Cardiac fibroblast (primary cell): ENCODE results near the gene DUSP14.

ENCODE experiments used
- DNase-seq, 2 donors: peaks; one replicate each; pipeline versions ENCODE4 v3.0.0 to v3.0.0-alpha.2; 2010; ENCODE audit warnings: low read depth in 2 of 2
- H3K4me3 ChIP-seq, 2 donors: replicated peaks in 1 of 2; 1 replicate in 1 of 2; 2 replicates in 1 of 2; pipeline ENCODE4 v1.5.1; 2011; ENCODE audit warnings: low read depth in 2 of 2, low read length in 2 of 2, mild to moderate bottlenecking in 2 of 2, moderate library complexity in 1 of 2
- TF ChIP-seq, protein P1 (sequence below): IDR thresholded peaks from one replicate; pipeline ENCODE4 v1.5.1; 2011; ENCODE audit warnings: low read depth, mild to moderate bottlenecking, low read length, inconsistent platforms

The DUSP14 gene

DNA sequence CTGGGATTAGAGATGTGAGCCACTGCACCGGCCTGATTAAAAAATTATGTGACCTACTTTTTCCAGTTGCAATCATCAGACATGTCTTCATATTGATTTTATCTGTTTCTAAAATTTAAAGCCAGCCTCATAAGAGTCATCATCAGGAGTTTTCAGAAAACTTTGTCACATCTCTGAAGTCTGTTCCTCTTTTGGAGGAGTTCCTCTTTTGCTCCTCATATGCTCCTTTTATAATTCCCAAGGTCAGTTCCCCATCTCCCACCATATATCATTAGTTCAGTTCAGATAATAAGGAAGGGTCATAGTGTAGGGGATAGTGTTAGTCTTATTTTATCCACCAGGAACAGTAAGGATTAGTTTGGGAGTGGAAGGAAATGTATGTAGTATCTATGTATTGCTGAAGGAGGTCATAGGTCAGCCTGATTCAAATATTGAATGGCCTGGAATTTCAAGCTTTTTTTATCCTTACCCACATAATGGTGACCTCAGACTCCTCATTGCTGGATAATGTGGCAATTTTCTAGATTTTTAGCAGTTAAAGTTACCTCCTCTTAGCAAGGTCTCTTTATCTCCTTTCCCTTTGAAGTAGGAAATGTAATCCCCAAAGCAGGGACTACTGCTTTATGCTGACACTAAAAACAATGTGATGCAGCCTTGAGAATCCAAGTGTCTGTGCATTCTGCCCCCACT lies 13.8 kb upstream of the DUSP14 start:
- DNase-seq: peak in 1 of 2 donors; percentile 22
- TF ChIP-seq, protein P1, sequence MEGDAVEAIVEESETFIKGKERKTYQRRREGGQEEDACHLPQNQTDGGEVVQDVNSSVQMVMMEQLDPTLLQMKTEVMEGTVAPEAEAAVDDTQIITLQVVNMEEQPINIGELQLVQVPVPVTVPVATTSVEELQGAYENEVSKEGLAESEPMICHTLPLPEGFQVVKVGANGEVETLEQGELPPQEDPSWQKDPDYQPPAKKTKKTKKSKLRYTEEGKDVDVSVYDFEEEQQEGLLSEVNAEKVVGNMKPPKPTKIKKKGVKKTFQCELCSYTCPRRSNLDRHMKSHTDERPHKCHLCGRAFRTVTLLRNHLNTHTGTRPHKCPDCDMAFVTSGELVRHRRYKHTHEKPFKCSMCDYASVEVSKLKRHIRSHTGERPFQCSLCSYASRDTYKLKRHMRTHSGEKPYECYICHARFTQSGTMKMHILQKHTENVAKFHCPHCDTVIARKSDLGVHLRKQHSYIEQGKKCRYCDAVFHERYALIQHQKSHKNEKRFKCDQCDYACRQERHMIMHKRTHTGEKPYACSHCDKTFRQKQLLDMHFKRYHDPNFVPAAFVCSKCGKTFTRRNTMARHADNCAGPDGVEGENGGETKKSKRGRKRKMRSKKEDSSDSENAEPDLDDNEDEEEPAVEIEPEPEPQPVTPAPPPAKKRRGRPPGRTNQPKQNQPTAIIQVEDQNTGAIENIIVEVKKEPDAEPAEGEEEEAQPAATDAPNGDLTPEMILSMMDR: no peak
- no peak overlapping the region for H3K4me3 ChIP-seq

DNA sequence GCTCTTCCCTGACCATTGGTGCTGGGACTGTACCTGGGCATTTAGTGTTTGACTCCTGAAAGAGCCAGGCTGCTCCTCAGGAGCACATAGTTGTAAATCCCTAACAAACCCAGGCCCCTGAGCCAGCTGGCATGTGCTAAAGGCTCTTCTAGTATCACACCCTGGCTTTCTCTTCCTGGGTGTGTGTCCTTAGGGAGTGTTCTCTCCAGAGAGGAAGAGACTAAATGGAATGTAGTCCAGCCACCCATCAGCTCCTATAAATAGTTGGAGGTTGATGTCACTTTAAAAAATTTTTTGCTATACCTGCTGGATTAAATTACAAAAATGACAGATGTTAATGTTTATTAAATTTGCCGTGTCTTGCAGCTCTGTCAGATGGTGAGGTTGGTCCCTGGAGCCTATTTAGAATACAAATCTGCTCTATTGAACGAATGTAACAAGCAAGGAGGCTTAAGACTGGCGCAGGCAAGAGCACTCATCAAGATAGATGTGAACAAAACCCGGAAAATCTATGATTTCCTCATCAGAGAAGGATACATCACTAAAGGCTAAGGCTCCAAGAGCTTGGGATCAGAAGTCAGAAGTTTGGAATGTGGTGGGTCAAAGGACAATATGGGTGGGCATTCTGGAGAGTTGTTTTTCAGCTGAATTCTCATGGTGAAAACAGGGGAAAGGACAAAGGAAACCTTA lies 13.1 kb upstream of the DUSP14 start:
- H3K4me3 ChIP-seq: no peak overlapping the region
- DNase-seq: peak; percentile 74 to 87
- TF ChIP-seq, protein P1: no peak

DNA sequence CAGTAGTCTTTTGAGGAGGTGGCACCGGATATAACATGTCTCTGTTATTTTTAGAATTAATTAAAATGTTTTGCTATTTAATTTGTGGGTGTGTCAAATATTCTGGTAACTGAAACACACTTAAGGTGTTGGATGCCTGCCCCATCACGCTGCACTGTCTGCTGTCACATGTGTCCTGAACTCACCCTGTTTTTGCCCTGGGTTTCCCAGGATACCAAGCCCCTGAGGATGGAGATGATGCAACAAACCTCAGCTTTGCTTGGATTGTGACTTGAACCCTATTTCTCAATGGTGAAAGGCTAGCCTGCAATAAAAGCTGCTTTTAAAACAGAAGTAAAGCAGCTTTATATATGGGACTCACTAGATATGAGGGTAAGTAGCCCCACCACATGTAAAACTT lies 11.5 kb upstream of the DUSP14 start:
- TF ChIP-seq, protein P1: no peak
- peak; percentile 79 to 85 for DNase-seq
- no peak overlapping the region for H3K4me3 ChIP-seq

DNA sequence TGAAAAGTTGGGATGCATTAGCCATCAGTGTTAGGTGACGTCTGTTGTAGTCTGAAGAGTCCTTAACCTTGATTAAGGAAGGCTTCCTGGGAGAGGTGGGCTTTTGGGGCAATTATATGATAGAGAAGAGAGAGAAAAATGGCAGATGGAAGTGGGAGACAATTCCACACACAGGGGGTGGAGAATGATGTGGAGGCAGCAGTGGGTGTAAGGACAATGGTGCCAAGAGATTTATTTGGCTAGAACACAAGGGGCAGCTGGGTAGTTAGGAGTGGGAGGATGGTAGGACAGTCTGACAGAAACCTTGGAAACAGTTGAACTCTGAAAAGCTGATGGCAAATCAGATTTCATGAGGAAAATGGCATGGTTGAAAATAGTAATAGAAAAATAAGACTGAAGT lies 10.7 kb upstream of the DUSP14 start:
- DNase-seq: no peak
- TF ChIP-seq, protein P1: no peak

DNA sequence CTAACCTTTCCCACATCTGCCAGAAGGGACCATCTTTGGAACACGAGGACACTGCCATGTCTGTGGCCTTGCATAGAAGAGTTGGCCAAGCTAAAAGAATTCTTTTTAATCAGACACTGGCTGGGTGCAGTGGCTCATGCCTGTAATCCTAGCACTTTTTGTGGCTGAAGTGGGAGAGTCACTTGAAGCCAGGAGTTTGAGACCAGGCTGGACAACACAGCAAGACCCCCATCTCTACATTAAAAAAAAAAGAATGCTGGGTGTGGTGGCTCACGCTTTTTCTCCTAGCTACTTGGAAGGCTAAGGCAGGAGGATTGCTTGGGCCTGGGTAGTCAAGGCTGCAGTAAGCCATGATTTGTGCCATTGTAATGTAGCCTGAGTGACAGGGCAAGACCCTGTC lies 9.3 kb upstream of the DUSP14 start:
- no peak overlapping the region for H3K4me3 ChIP-seq
- TF ChIP-seq, protein P1: no peak
- no peak for DNase-seq

More for the DNA sequence above, 10.7 kb upstream of the DUSP14 start:
- H3K4me3 ChIP-seq: no peak overlapping the region

DNA sequence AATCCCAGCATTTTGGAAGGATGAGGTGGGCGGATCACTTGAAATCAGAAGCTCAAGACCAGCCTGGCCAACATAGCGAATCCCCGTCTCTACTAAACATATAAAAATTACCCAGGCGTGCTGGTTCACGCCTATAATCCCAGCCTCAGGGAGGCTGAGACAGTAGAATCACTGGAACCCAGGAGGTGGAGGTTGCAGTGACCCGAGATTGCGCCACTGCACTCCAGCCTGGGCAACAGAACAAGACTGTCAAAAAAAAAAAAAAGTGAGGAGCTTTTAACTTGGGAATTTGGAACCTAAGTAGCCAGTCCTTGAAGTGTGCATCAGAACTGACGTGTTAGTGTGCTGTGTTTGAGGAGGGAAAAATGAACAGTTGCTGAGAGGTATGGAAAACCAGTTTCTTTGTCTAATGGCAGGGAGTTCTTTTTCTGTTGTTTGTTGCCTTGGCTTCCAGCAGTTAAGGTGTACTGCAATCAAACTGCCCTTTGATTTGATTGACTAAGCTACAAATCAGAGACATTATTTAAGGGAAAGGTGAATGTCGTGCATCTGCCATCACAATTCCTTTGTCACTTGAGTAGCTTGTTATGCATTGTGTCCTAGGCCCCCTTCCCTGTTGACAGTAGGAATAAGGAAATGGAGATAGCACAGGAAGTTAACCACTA lies 8.6 kb upstream of the DUSP14 start:
- TF ChIP-seq, protein P1: no peak
- DNase-seq: no peak
- H3K4me3 ChIP-seq: no peak overlapping the region
